Vagina (tissue), 2 donors: ENCODE data around the gene SNCA. TPM values are rescaled to one million over a fixed set of nuclear protein-coding genes. Genes with fewer than 3 reads are reported as not detected.

Source experiments
- DNase-seq, 2 donors: peaks; one replicate each; pipeline ENCODE4 v3.0.0-alpha.2; 2017; ENCODE audit errors: extremely low spot score in 2 of 2
- H3K27ac ChIP-seq: fragments of 200-600 bp; sonication (generic); one replicate; pipeline ENCODE4 v1.5.1; 2019
- H3K27me3 ChIP-seq: fragments of 200-600 bp; sonication (generic); one replicate; pipeline ENCODE4 v1.5.1; 2019
- H3K36me3 ChIP-seq, 2 donors: fragments of 200-600 bp; sonication (generic); one replicate each; pipeline ENCODE4 v1.5.1; 2017 to 2019
- H3K4me1 ChIP-seq: fragments of 200-600 bp; sonication (generic); one replicate; pipeline ENCODE4 v1.5.1; 2019
- H3K4me3 ChIP-seq, 2 donors: fragments of 200-600 bp; sonication (generic); 1 replicate in 1 of 2; 2 replicates in 1 of 2; pipeline ENCODE4 v1.5.1; 2016 to 2019
- H3K9me3 ChIP-seq: fragments of 200-600 bp; sonication (generic); one replicate; pipeline ENCODE4 v1.5.1; 2019
- POLR2A ChIP-seq, 2 donors: fragments of 450-650 bp; IDR thresholded peaks; one replicate each; pipeline ENCODE4 v1.6.1; 2017; ENCODE audit warnings: antibody characterized with exemption in 2 of 2, mild to moderate bottlenecking in 2 of 2, moderate library complexity in 2 of 2
- POLR2AphosphoS5 ChIP-seq, 2 donors: sonication (generic); formaldehyde crosslinking; IDR thresholded peaks; one replicate each; pipeline ENCODE4 v1.9.0; 2017; ENCODE audit warnings: antibody characterized with exemption in 2 of 2, mild to moderate bottlenecking in 2 of 2, low read depth in 1 of 2; ENCODE audit not compliant: insufficient read depth in 1 of 2
- intact Hi-C: fragments of 100-400 bp; cut with DNase I; formaldehyde crosslinking; loops from one replicate; pipeline ENCODE4 v1.15.1; 2023
- total RNA-seq: library from RNA; depleted of rRNA; stranded (reverse); fragments of >200 nt; gene quantifications from one replicate; pipeline ENCODE4 v1.2.3, GENCODE V29; 2016
- TF ChIP-seq, protein P1 (sequence below), 3 experiments: fragments of 450-650 bp in 2 of 3; fragments of 200-600 bp in 1 of 3; sonication (generic) in 1 of 3; IDR thresholded peaks; one replicate each; pipeline ENCODE4 v1.5.1; 2017 to 2019; ENCODE audit warnings: antibody characterized with exemption in 3 of 3, mild to moderate bottlenecking in 2 of 3, moderate library complexity in 2 of 3

SNCA gene
- total RNA-seq, 1 donor from 2014 or later: 27.3 TPM

DNA sequence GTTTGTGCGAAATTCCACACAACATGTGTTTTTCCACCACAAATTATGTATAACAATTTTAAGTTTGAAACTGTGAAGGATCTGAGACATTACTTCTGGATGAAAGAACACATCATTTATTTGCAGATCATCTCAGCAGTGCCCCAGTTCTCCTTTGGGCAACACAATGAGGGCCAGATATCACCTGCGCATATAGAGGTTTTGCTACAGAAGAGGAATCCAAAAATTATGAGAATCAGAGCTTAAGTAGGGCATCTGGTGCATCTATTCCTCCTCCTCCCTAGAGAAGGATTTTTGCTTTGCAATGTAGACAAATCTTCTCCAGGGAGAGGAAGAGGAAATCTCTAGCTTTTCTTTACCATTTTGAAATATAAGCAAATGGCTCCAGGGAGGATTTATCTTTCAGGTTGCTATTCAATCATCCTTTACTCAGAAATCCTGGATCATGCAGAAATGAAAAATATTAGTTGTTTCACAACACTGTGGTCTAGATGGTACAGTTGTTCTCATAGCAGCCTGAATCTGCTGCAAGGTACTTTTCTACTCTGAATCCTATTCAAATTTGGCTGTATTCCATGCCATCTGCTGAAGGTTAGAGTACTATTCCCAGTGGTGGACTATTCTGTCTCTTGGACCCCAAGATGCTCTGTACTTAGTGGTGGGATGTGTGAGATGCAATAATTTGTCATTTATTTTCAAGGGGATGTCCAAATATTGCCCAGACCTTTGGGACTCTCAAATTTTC is 132.1 kb downstream of the SNCA start:
- no peaks in the 10 kb centered on the region for H3K27me3 ChIP-seq
- intact Hi-C loops: no loop called here
- H3K36me3 ChIP-seq: no peaks in the 10 kb centered on the region
- TF ChIP-seq POLR2AphosphoS5 (IDR thresholded peaks at IDR 0.05; ENCODE audit: insufficient read depth in 1 of 2, low read depth in 1 of 2): no peak
- no peak for TF ChIP-seq POLR2A (IDR thresholded peaks at IDR 0.05)
- TF ChIP-seq, protein P1, sequence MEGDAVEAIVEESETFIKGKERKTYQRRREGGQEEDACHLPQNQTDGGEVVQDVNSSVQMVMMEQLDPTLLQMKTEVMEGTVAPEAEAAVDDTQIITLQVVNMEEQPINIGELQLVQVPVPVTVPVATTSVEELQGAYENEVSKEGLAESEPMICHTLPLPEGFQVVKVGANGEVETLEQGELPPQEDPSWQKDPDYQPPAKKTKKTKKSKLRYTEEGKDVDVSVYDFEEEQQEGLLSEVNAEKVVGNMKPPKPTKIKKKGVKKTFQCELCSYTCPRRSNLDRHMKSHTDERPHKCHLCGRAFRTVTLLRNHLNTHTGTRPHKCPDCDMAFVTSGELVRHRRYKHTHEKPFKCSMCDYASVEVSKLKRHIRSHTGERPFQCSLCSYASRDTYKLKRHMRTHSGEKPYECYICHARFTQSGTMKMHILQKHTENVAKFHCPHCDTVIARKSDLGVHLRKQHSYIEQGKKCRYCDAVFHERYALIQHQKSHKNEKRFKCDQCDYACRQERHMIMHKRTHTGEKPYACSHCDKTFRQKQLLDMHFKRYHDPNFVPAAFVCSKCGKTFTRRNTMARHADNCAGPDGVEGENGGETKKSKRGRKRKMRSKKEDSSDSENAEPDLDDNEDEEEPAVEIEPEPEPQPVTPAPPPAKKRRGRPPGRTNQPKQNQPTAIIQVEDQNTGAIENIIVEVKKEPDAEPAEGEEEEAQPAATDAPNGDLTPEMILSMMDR (IDR thresholded peaks at IDR 0.05): no peak
- H3K4me3 ChIP-seq: no peak overlapping the region
- H3K27ac ChIP-seq: no peak overlapping the region
- H3K9me3 ChIP-seq: no peaks in the 10 kb centered on the region
- no peak for DNase-seq
- H3K4me1 ChIP-seq: peaks cover 5% of the 10 kb centered on the region

DNA sequence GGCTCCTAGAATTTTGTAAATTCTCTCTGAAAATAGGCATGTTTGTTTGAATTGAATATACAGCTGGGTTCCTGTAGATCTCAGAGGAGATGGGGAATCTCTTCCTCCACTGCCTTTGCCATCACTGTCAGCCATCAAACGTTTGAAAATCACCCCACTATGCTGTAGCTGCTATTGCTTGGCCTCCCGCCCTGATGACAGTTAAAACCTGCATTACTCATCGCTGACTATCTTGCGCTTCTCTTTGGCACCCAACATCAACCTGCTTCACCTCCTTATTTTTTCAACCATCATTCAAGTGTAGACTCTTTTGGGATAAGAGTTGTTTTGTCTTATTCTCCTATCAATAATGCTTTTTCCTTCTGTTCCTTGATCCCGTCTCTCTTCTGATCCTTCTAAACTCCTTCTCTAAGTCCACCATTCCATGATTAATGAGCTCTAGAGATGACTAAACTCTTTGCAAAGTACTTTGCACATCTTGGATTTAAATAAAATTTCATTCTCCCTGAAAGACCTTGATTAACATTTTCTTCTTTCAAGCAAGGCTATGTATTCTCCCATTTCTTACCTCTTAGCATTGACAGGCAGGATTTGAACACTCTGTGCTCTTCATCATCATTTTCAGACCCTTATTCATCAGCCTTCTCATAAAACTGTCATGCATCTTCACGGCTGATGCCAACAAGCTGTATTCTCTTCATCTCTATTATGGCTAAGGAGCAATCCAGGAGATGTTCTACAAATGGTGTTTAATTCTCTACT is 133.0 kb downstream of the SNCA start:
- H3K27ac ChIP-seq: no peak overlapping the region
- H3K27me3 ChIP-seq: no peaks in the 10 kb centered on the region
- H3K4me1 ChIP-seq: peaks cover 3% of the 10 kb centered on the region
- no peaks in the 10 kb centered on the region for H3K36me3 ChIP-seq
- no peak overlapping the region for H3K4me3 ChIP-seq
- TF ChIP-seq POLR2A (IDR thresholded peaks at IDR 0.05) (no peak), POLR2AphosphoS5 (IDR thresholded peaks at IDR 0.05; ENCODE audit: insufficient read depth in 1 of 2, low read depth in 1 of 2) (no peak)
- TF ChIP-seq, protein P1 (IDR thresholded peaks at IDR 0.05): no peak
- no peaks in the 10 kb centered on the region for H3K9me3 ChIP-seq
- intact Hi-C loops: no loop called here
- DNase-seq: no peak

DNA sequence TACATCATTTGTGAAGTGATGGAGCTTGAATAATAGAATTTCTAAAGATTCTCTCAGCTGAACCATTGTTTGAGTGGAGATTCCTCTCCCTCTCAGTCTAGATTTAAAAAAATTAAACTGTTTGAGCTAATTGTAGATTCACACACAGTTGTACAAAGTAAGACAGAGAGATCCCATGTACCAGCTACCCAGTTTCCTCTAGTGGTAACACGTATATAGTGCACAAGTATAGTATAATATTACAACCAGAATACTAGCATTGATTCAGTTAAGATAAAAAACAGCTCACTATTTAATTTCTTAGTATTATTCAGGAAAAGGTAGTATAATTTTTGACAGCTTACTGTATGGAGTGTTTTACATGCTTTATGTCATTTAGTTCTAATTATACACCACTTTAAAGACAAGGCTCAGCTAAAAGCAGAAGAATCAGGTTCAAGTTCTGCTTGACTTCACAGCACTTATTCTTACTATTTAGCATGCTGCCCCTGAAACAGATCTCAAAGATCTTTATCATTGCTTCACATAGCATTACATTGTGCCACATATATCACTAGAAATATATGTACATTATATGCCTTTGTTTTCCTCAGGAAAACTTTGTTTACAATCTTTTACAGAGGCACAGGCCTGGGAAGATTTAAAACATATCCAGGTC is 136.1 kb downstream of the SNCA start:
- DNase-seq: no peak
- H3K9me3 ChIP-seq: no peaks in the 10 kb centered on the region
- H3K4me3 ChIP-seq: no peak overlapping the region
- no peak for TF ChIP-seq POLR2A (IDR thresholded peaks at IDR 0.05)
- intact Hi-C loops: no loop called here
- no peaks in the 10 kb centered on the region for H3K4me1 ChIP-seq
- no peaks in the 10 kb centered on the region for H3K36me3 ChIP-seq
- H3K27me3 ChIP-seq: no peaks in the 10 kb centered on the region
- no peak overlapping the region for H3K27ac ChIP-seq

DNA sequence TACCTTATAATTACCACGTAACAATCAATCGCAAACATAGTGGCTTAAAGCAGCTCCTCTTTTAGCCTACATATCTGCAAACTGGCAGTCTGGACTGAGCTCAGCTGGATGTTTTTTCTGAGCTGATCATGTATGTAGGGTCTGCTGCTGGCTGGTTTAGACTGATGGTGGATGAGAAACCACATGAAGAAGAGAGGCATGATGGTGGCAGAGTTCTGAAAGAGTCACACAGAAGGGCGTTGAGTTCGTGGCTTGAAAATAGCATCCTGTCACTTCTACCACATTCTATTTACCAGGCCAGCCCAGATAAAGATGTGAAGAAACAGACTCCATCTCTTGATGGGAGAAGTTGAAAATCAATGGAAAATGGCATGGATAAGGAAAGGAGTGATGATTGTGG is 151.3 kb downstream of the SNCA start:
- no peak for DNase-seq
- Histone ChIP-seq H3K4me1 (no peaks in the 10 kb centered on the region), H3K4me3 (no peak overlapping the region), H3K36me3 (no peaks in the 10 kb centered on the region), H3K27me3 (no peaks in the 10 kb centered on the region), H3K27ac (no peak overlapping the region), H3K9me3 (no peaks in the 10 kb centered on the region)
- TF ChIP-seq POLR2A (IDR thresholded peaks at IDR 0.05) (no peak), POLR2AphosphoS5 (IDR thresholded peaks at IDR 0.05; ENCODE audit: insufficient read depth in 1 of 2, low read depth in 1 of 2) (no peak)
- TF ChIP-seq, protein P1 (IDR thresholded peaks at IDR 0.05): no peak
- intact Hi-C loops: no loop called here

DNA sequence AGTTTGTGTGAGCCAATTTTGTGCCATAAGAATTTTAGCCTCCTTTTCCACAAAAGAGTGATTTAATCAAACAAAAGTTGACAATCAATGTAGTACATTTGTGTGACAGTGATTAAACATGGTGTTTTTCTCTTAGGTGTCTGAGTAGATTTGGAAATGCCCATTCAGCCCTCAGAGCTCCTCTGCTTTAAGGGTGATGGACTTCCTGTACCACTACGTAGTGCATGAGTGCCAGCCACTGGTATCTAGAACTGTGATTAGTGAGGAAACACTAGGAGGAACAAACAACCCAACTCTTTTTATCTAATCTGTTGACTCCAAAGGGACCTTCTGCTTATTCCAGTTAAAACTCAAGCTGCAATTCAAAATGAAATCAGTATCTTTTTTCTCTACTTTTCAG is 151.7 kb downstream of the SNCA start:
- Histone ChIP-seq H3K4me3 (no peak overlapping the region), H3K27ac (no peak overlapping the region), H3K4me1 (no peaks in the 10 kb centered on the region), H3K36me3 (no peaks in the 10 kb centered on the region), H3K27me3 (no peaks in the 10 kb centered on the region), H3K9me3 (no peaks in the 10 kb centered on the region)
- intact Hi-C loops: no loop called here
- TF ChIP-seq POLR2A (IDR thresholded peaks at IDR 0.05) (no peak), POLR2AphosphoS5 (IDR thresholded peaks at IDR 0.05; ENCODE audit: insufficient read depth in 1 of 2, low read depth in 1 of 2) (no peak)
- TF ChIP-seq, protein P1 (IDR thresholded peaks at IDR 0.05): no peak
- DNase-seq: no peak
